GM21786 (cell line): ENCODE measurements around the gene RPTOR.
A peak's percentile ranks its signal among the peaks of the same experiment; 100 is the strongest.
"Not testable (repeated sequence)": the region's sequence is repeated elsewhere in the genome, so short reads cannot be mapped to it uniquely, and the experiment has no call there.

Source experiments
- ATAC-seq: cut with Tn5 transposase; IDR thresholded peaks from one replicate; pipeline ENCODE4 v1.9.1; 2021; ENCODE audit not compliant: unreplicated experiment

Gene RPTOR

GRCh38 chr17:80552523-80552922 lies 7.9 kb downstream of the RPTOR start:
- ATAC-seq = no peak

- no peak for ATAC-seq
Observed at GRCh38 chr17:80555266-80555665, 10.6 kb downstream of the RPTOR start.

GRCh38 chr17:80558046-80558445 lies 13.4 kb downstream of the RPTOR start:
- no peak for ATAC-seq

GRCh38 chr17:80559825-80560251 lies 15.2 kb downstream of the RPTOR start:
- no peak for ATAC-seq

- ATAC-seq = no peak
Observed at GRCh38 chr17:80561541-80562114, 17.0 kb downstream of the RPTOR start.

- no peak for ATAC-seq
Observed at GRCh38 chr17:80564545-80564944, 19.9 kb downstream of the RPTOR start.

GRCh38 chr17:80565343-80566053 lies 20.9 kb downstream of the RPTOR start:
- no peak for ATAC-seq

GRCh38 chr17:80566054-80566400 lies 21.4 kb downstream of the RPTOR start:
- no peak for ATAC-seq

GRCh38 chr17:80568246-80568645 lies 23.6 kb downstream of the RPTOR start:
- ATAC-seq = no peak

- no peak for ATAC-seq
Observed at GRCh38 chr17:80569924-80570323, 25.3 kb downstream of the RPTOR start.

GRCh38 chr17:80573701-80574100 lies 29.1 kb downstream of the RPTOR start:
- no peak for ATAC-seq

GRCh38 chr17:80574496-80574895 lies 29.9 kb downstream of the RPTOR start:
- no peak for ATAC-seq

- ATAC-seq = peak; percentile 68
Observed at GRCh38 chr17:80575057-80575875, 30.6 kb downstream of the RPTOR start.

GRCh38 chr17:80577876-80578570 lies 33.4 kb downstream of the RPTOR start:
- ATAC-seq = no peak

GRCh38 chr17:80578668-80579388 lies 34.2 kb downstream of the RPTOR start:
- not testable (repeated sequence) for ATAC-seq

GRCh38 chr17:80582165-80582564 lies 37.5 kb downstream of the RPTOR start:
- ATAC-seq = no peak

GRCh38 chr17:80584176-80584905 lies 39.7 kb downstream of the RPTOR start:
- no peak for ATAC-seq

GRCh38 chr17:80585890-80586845 lies 41.5 kb downstream of the RPTOR start:
- ATAC-seq = no peak

GRCh38 chr17:80586846-80587228 lies 42.2 kb downstream of the RPTOR start:
- no peak for ATAC-seq
